Fibroblast of skin of back (primary cell): ENCODE data around the gene NCBP2. TPM values are rescaled to one million over a fixed set of nuclear protein-coding genes. Genes with fewer than 3 reads are reported as not detected.
A peak's percentile ranks its signal among the peaks of the same experiment; 100 is the strongest.

ENCODE experiments used
- DNase-seq: peaks from one replicate; pipeline ENCODE4 v3.0.0-alpha.2; 2013
- polyA plus RNA-seq, 2 experiments: library from polyadenylated mRNA; unstranded; fragments of 120-200 nt; gene quantifications; one replicate each; pipeline ENCODE4 v1.2.1, GENCODE V29; 2013; ENCODE audit not compliant: insufficient read length in 2 of 2

NCBP2 gene
- polyA plus RNA-seq (2013, experiment 1 of 2; ENCODE audit: insufficient read length) = 69.3 TPM
- 61.0 TPM for polyA plus RNA-seq (2013, experiment 2 of 2; ENCODE audit: insufficient read length)

DNA sequence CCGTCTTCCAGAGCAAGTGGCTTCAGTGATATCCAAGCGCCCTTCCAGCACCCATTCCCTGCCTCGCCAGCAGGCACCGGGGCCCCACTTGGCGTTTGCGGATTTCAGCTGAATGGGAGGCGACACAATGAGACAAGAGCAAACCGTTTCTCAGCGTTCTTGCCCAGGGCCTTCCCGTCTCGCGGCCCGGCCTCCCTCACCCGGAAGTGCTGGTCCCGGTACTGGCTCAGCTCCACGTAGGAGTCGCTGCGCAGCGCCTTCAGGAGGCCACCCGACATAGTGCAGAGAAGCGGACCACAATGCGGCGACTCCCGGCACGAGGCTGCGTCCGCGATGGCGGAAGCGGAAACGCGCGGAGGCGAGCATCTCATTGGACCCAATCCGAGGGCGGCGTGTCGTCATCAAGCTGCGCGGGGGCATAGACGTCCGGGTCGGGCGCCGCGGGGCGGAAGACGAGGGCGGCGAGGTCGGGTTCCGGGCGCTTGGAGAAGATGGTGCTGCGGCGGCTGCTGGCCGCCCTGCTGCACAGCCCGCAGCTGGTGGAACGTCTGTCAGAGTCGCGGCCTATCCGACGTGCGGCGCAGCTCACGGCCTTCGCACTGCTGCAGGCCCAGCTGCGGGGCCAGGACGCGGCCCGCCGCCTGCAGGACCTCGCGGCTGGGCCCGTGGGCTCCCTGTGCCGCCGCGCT is at the start of gene NCBP2:
NCBP2 (minus strand) TSS at position 303 of the 689 bp plus-strand sequence; CDS start at position 278, 25 bp downstream.
- DNase-seq = peak; percentile 98

- no peak for DNase-seq
Measured at GRCh38 chr3:196991581-196992460, 49.5 kb upstream of the NCBP2 start.

GRCh38 chr3:196990601-196991007 is 48.3 kb upstream of the NCBP2 start:
- DNase-seq = no peak

DNA sequence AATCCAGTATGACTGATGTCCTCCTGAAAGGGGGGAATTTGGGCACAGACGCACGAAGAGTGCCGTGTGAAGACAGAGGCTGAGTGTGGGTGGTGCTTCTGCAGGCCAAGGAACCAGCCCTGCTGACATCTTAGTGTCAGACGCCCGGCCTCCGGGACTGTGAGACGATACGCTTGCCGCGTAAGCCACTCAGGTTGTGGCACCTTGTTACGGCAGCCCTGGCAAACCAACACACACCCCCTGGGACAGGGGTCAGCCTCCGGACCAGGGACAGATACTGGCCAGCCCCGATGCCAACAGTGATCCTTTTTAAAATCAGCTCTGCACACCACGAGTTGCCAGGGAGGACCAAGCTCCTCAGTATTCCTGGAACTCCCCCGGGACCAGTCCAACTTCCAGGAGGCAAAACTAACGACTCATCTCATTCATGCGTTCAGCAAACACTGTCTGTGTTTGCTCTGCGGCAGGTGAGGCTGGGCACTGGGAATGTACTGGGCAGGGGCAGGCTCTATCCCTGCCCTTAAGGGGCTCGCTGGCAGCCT is 47.5 kb upstream of the NCBP2 start:
- peak; percentile 39 for DNase-seq

- DNase-seq = no peak
Measured at GRCh38 chr3:196988241-196989029, 46.1 kb upstream of the NCBP2 start.

DNA sequence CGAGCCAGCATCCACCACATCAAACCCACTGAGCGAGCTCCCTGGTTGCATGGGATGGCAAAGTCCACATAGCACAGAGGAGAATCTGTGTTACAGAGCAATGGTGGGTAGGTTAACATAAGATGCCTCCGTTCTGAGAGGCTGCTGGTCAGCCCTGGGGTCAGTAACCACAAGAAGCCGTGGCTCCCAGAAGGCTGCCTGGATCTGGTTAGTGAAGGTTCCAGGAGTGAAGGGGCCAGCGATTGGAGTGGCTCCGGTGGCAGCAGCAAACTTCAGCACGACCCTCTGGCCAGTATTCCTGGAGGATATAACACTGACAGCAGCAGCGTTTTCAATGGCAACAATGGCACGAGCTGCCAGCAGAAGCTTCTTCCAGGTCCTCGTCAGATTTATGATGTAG is 44.7 kb upstream of the NCBP2 start:
- DNase-seq = no peak

GRCh38 chr3:196985954-196986885 is 43.9 kb upstream of the NCBP2 start:
- peak; percentile 21 for DNase-seq

- no peak for DNase-seq
Measured at GRCh38 chr3:196985298-196985697, 43.0 kb upstream of the NCBP2 start.

GRCh38 chr3:196983186-196983585 is 40.9 kb upstream of the NCBP2 start:
- no peak for DNase-seq

DNA sequence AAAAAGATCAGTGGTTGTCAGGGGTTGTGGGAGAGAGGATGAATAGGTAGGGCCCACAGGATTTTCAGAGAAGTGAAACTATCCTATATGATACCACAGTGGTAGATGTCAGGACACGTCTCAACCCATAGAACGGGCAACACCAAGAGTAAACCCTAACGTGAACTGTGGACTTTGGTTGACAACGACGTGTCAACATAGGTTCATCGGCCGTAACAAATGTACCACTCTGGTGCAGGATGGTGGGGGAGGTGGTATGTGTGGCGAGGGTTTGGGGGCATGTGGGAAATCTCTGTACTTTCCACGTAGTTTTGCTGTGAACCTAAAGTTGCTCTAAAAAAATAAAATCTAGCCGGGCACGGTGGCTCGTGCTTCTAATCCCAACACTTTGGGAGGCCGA is 39.3 kb upstream of the NCBP2 start:
- no peak for DNase-seq

- no peak for DNase-seq
Measured at GRCh38 chr3:196979545-196979944, 37.2 kb upstream of the NCBP2 start.

DNA sequence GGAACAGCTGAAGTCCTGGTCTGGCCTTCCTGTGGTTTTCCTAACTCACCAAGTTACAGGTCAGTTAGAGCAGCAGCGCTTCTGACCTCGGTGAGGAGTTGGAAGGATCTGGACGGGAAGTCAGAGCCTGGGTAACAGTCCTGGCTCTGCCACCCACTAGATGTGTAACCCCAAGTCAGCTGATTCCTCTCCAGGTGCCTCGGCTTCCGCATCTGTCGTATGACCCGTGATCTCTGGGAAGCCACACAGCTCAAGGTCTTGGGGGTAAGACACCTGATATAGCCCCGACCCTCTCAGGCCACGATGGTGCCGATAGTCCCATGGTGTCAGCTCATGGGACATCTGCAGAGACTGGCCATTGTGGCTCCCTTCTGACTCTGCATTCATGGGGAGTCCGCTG is 34.6 kb upstream of the NCBP2 start:
- no peak for DNase-seq

GRCh38 chr3:196975349-196975748 is 33.0 kb upstream of the NCBP2 start:
- no peak for DNase-seq

- DNase-seq = no peak
Measured at GRCh38 chr3:196974661-196975060, 32.3 kb upstream of the NCBP2 start.

DNA sequence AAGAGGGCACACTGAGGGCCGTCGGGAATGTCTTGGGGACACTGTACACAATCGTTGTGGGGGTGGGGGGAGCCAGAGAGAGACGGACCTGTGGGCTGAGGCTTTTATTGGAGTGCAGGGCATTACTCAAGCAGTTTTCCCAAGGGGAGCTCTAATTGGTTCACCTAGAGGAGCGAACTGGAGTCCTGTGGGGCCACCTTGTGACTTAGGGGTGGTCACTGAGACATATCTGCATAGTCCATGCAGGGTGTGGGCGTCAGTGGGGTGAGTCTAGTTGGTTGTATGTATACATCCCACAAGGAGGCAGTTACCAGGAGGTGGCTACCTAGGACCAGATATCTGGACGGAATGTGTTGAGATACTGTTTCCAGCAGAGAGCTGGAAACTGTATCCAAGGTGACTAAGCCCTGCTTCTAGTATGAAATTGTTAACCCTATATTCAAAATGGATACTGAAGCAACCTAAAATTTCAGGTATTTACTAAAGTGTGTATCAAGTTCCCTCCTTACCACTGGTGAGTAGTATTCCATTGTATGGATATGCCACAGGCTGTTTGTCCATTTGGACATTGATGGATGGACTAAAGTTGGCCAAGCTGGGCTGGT is 28.9 kb upstream of the NCBP2 start:
- DNase-seq = no peak

- no peak for DNase-seq
Measured at GRCh38 chr3:196970547-196971093, 28.3 kb upstream of the NCBP2 start.

GRCh38 chr3:196969660-196970546 is 27.6 kb upstream of the NCBP2 start:
- DNase-seq = peak; percentile 51

DNA sequence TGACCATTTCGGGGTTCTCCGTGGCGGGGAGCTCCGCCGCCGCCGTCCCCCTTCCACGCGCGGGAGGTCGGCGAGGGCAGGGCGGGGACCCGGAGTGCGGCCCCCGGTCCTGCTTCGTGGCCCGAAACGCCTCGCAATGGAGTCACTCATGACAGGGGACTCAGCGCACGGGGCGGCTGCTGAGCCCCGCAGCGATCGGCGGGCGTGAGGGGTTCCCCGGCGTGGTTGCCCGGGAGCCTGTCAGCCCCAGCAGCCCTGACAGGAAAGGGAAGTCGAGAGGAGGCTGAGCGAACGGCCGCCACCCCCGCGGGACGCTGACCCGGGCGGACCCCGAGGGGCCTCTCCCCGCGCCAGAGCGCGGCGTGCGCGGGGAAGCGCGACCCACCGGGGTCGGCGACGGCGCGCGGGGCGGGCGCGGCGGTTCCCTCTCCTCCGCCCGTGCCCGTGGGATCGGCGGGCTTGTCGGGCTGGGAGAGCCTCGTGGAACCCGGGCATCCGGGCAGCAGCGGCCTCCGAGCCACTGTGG is 26.9 kb upstream of the NCBP2 start:
- DNase-seq = peak; percentile 31
